GM10847 (cell line): ENCODE results near the gene BCAS1.

Source experiments
- POLR2A ChIP-seq: IDR thresholded peaks from 2 replicates; pipeline ENCODE4 v1.6.1; 2011; ENCODE audit not compliant: insufficient read length; ENCODE audit errors: extremely low read depth

The BCAS1 gene

DNA sequence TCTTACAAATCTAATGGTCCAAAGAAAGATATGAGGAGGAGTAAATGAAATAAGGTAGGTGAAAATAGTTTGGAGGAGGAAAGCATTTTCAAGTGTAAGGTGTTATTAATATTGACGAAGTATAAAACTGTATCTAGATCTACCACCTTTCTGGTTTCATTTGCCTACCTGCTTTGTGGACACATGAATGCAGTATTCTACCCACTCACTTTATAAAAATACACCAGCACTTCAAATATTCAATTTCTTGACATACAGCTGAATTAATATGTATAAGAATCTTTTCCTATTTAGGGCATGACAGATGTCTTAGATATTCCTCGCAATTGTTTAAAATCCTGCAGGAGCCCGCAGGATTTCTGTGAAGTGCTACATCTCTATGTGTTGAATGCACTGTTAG, 108.0 kb downstream of the BCAS1 start:
- TF ChIP-seq POLR2A: no peak

DNA sequence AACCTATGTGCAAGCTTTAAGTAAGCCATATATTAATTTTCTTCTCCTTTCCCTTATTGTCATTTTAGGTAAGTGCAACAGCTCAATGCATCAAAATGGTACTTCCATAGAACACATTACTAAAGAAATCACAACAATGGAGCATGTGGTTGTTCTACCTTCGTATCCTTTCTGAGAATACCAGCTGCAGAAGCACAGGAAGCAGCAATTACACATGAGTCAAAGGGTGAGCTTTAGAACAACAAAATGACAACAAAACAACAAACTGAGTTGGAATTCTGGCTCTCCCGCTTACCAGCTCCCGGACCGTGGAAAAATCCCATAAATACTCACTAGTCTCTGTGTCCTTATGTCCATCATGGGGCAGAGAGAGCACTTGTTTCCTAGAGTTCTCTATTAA, 108.9 kb downstream of the BCAS1 start:
- TF ChIP-seq POLR2A: no peak

DNA sequence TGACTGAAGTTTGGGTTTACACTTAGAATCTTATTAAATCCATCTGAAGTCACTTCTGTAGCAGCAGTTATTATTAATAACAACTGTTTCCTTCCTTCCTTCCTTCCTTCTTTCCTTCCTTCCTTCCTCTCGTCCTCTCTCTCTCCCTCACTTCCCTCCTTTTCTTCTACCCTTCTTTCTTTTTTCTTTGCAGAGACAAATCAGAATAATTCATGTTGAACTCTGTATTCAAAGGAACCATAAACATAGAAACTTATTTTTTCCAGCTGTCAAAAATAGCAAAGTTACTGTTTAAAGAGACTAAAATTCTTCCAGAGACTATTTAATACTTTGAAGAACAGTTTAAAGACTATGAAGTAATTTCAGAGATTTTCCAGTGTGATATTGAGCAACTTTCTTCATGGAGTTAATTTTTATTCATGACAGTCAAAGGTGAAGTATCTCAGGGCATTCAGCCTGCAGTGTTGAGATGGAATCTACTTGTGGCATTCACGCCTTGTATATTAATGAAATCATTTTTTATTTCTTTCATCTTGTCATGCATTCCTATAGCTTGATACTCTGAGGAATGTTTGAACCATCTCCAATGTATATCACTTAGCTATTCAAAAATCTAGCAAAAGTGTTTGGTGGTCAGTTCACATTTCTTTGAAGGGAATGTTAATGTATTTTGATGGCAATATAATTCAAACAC, 109.7 kb downstream of the BCAS1 start:
- TF ChIP-seq POLR2A: no peak

GRCh38 chr20:53959911-53960578, 110.3 kb downstream of the BCAS1 start:
- no peak for TF ChIP-seq POLR2A

DNA sequence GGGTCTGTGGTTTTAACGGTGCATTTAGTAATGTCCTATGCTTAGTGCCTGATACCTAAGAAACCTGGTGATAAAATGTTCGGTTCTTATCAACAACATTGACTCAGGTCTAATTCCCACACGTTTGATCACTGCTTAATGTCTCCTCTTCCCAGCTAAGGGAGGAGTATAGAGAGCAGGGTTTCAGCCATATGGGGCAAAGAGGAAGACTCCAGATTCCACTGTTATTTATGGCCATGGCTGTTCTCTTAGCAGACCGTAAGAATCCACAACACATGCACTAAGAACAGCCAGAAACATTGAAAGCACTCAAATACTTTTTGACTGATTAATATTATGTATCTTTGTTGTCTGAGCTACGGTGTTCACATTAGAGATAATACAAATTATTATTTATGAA, 112.1 kb downstream of the BCAS1 start:
- TF ChIP-seq POLR2A: no peak

DNA sequence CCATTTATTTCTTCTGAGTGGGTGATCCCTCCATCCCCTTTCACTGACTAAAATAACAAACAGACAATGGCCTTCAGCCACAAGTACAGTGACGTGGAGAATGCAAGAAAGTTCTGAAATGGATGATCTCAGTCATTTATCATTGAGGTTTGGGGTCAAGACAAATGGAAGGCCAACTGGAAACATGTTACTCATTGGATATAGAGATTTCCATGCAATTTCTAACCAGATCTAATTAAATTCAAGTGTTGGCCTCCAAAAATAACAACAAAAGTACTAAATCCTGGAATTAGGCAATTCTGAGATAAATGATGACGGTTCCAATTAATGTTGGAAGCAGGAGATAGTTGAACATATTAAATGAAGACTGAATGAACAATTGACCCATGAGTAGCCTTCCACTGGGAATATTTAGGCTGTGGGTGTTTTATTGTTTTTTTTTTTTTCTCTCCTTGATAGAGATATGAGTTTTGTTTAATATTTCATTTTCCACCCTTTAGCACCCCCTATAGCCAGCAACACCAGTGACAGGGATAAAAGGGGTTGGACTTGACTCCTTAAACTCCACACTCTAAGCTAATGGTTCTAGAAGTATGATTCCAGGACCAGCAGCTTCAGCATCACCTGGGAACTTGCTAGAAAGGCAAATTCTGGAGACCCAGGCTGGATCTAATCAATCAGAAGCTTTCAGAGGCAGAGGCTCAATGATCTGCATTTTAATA, 112.8 kb downstream of the BCAS1 start:
- no peak for TF ChIP-seq POLR2A

DNA sequence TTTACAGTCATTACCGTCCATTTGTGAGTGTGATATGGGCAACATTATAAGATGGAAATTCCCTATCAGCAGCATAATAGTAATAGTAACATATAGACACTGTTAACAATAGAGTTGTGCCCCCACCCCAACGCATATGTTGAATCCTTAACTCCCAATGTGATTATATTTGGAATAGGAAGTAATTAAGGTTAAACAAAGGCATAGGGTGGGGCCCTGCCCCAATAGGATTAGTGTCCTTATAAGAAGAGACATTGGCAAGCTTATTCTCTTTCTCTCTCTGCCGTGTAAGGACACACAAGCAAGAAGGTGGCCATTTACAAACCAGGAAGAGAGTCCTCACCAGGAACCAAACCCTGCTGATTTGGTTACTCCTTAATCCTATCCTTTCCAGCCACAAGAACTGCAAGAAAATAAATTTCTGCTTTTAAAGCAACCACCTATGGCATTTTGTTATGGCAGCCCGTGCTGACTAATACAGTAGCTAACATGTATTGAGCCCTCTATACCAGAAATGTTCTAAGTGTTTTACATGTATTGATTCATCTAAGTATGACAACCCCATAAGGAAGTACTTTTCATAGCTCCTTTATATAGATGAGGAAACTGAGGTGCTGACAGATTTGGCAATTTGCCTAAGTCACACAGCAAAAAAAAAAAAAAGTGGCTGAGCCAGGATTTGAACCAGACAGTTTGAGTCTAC, 114.2 kb downstream of the BCAS1 start:
- TF ChIP-seq POLR2A: no peak

- TF ChIP-seq POLR2A: no peak
Observed at GRCh38 chr20:53954723-53955658, 115.4 kb downstream of the BCAS1 start.

DNA sequence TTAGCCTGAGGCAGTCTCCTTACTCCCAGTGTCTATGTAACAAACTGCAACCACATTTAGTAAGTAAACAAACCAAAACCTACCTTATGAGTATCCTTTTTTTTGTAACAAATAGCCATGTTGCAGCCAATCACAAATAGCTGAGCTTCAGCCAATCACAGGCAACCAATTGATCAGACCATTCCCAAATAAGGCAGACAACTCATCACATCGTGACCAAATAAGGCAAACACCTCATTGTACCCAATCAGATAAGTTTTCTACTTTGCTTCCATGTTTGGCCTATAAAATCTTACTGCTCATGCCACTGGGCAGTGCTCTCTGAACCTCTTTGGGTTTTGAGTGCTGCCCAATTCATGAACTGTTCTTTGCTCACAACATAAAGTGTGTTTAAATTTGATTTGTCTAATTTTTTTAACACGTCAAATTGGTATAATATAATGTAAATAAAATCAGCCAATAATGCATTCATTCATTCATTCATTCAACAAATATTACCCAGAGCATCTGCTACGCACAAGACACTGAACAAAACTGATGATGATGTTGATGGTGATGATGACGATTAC, 117.8 kb downstream of the BCAS1 start:
- TF ChIP-seq POLR2A: no peak

DNA sequence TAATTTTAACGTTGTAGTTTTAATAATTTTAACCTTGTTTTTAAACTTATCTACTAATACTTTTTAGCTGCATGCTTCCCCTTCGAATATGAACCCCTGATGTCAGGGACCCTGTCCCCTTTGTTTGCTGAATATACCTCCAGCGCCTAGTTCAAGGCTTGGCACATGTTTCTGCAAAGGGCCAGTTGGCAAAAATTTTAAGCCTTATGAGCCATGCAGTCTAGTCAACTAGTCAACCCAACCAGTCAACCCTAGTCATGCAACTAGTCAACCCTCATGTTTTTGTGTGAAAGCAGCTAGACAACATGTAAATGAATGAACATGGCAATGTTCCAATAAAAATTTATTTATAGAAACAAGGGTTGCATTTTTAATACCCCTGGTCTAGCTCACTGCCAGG, 119.8 kb downstream of the BCAS1 start:
- no peak for TF ChIP-seq POLR2A

DNA sequence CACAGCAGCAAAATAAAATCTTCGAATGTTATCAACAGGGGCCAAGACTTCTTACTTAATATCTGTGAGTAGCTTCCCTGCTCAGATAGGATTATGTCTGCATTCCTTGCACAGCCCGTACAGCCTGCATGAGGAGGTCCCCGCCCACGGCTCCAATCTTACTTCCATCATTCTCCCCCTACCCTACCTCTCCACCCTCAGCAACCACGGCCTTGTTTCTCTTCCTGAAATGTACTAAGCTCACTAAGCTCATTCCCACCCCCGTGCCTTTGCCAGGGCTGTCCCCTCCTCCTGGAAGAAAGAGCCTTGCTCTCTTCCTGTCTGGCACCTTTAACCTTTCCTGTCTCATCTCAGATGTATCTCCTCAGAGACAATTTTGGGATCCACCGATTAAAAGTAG, 120.4 kb downstream of the BCAS1 start:
- TF ChIP-seq POLR2A: no peak

DNA sequence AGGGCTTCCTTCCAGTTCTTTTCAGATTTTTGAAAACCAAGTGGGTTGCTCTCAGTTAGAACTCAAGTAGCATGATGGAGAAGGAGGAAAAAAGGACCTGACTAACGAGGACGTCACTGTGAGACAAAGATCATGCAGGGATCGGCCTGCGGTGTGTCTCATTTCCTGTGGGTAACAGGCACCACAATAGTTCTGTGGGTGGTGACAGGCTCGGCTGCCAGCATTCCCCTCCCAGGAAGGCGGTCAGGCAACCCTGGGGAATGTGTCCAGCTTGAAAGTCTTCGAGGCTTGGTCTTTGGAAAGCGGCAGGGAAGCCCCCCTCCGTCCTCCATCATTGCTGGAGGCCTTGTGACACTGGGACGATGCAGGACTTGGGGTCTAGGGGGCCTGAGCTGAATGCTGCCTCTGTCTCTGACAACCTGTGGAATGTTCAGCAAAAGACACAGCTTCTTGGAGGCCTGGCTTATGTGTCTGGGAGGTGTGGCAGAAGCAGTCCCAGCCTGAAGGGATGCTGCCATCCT, 121.0 kb downstream of the BCAS1 start:
- TF ChIP-seq POLR2A: no peak

GRCh38 chr20:53948383-53949318, 121.7 kb downstream of the BCAS1 start:
- no peak for TF ChIP-seq POLR2A
